Keratinocyte (primary cell): ENCODE results near the gene PUM1. TPM values are rescaled to one million over a fixed set of nuclear protein-coding genes. Genes with fewer than 3 reads are reported as not detected.
A peak's percentile ranks its signal among the peaks of the same experiment; 100 is the strongest.

Experiments used
- DNase-seq: peaks from one replicate; pipeline ENCODE4 v3.0.0-alpha.2; 2011; ENCODE audit warnings: low read depth, missing footprints, low spot score
- FAIRE-seq: peaks from 2 replicates; lab custom pipeline; 2011; peaks lifted over from hg19 to GRCh38; lab: Jason Lieb, UNC
- H2AFZ ChIP-seq: 2 replicates; pipeline ENCODE4 v1.6.0; 2012; ENCODE audit warnings: low read length, control low read depth, inconsistent platforms; ENCODE audit not compliant: control insufficient read depth
- H3K27ac ChIP-seq: 2 replicates; pipeline ENCODE4 v1.5.1; 2011; ENCODE audit warnings: low read length; ENCODE audit not compliant: control insufficient read depth, insufficient read depth
- H3K27me3 ChIP-seq: 3 replicates; pipeline ENCODE4 v1.6.0; 2011; ENCODE audit warnings: low read length; ENCODE audit not compliant: control insufficient read depth, insufficient read depth; ENCODE audit errors: extremely low read depth
- H3K36me3 ChIP-seq, 2 experiments: 2 replicates in 1 of 2; 3 replicates in 1 of 2; pipeline ENCODE4 v1.5.1; 2011; ENCODE audit warnings: low read length in 2 of 2, mild to moderate bottlenecking in 1 of 2; ENCODE audit not compliant: control insufficient read depth in 2 of 2, insufficient read depth in 2 of 2; ENCODE audit errors: extremely low read depth in 1 of 2
- H3K4me1 ChIP-seq: 3 replicates; pipeline ENCODE4 v1.5.1; 2011; ENCODE audit warnings: low read length; ENCODE audit not compliant: control insufficient read depth, insufficient read depth; ENCODE audit errors: extremely low read depth
- H3K4me2 ChIP-seq: 3 replicates; pipeline ENCODE4 v1.6.0; 2011; ENCODE audit warnings: low read depth, low read length; ENCODE audit not compliant: control insufficient read depth, insufficient read depth; ENCODE audit errors: extremely low read depth
- H3K4me3 ChIP-seq, 3 experiments: fragments of 200-600 bp in 1 of 3; sonication (generic) in 1 of 3; 2 replicates in 2 of 3; 3 replicates in 1 of 3; pipeline ENCODE4 v1.5.1; 2011 to 2016; ENCODE audit warnings: low read length in 3 of 3, mild to moderate bottlenecking in 3 of 3, control low read depth in 2 of 3, inconsistent platforms in 1 of 3, low read depth in 1 of 3, mixed read lengths in 1 of 3, mixed run types in 1 of 3, moderate library complexity in 1 of 3; ENCODE audit not compliant: control insufficient read depth in 2 of 3, insufficient read depth in 2 of 3; ENCODE audit errors: extremely low read depth in 1 of 3
- H3K79me2 ChIP-seq: 2 replicates; pipeline ENCODE4 v1.6.0; 2012; ENCODE audit warnings: low read length; ENCODE audit not compliant: control insufficient read depth, insufficient read depth
- H3K9ac ChIP-seq: 3 replicates; pipeline ENCODE4 v1.6.0; 2011; ENCODE audit warnings: low read length; ENCODE audit not compliant: control insufficient read depth, insufficient read depth; ENCODE audit errors: extremely low read depth
- H3K9me1 ChIP-seq: 3 replicates; pipeline ENCODE4 v1.6.0; 2011; ENCODE audit warnings: low read length; ENCODE audit not compliant: control insufficient read depth, insufficient read depth; ENCODE audit errors: extremely low read depth
- H3K9me3 ChIP-seq: 2 replicates; pipeline ENCODE4 v1.5.1; 2012; ENCODE audit warnings: low read depth, low read length; ENCODE audit not compliant: control insufficient read depth
- H4K20me1 ChIP-seq: 3 replicates; pipeline ENCODE4 v1.6.0; 2011; ENCODE audit warnings: low read length; ENCODE audit not compliant: control insufficient read depth, insufficient read depth; ENCODE audit errors: extremely low read depth
- CTCF ChIP-seq, 3 experiments: IDR thresholded peaks in 1 of 3; conservative IDR thresholded peaks in 1 of 3; optimal IDR thresholded peaks in 1 of 3; 2 replicates in 2 of 3; 3 replicates in 1 of 3; pipeline versions ENCODE3 to v1.5.1; 2011; ENCODE audit warnings: low read length in 3 of 3, mild to moderate bottlenecking in 3 of 3, moderate library complexity in 2 of 3, control low read depth in 1 of 3, inconsistent platforms in 1 of 3; ENCODE audit not compliant: insufficient read depth in 2 of 3; ENCODE audit errors: extremely low read depth in 1 of 3
- EZH2 ChIP-seq: IDR thresholded peaks from one replicate; pipeline ENCODE4 v1.6.1; 2012; ENCODE audit warnings: inconsistent platforms, mild to moderate bottlenecking, low read length, moderate library complexity
- dilution Hi-C: fragments of 300-500 bp; cut with MboI; formaldehyde crosslinking; loops from one replicate; pipeline ENCODE4 v1.7.0; 2020; ENCODE audit warnings: low sequenced_read_pairs; ENCODE audit not compliant: extremely low pct_ligation_motif_present
- polyA plus RNA-seq, 5 experiments: library from polyadenylated mRNA; depleted of rRNA in 3 of 5; stranded (reverse) in 3 of 5; stranded (forward) in 1 of 5; unstranded in 1 of 5; fragments of >200 nt; gene quantifications; 1 replicate in 1 of 5; 2 replicates in 3 of 5; 3 replicates in 1 of 5; pipeline versions ENCODE4 v1.2.1 to v1.2.3, GENCODE V29; 2011 to 2012; ENCODE audit warnings: missing spikeins in 2 of 5, low read depth in 1 of 5, low replicate concordance in 1 of 5

The PUM1 gene
- polyA plus RNA-seq, 1 donor (not counting 4 experiments of a cell fraction or from before 2014, with no cell fraction given): 68.6 TPM

GRCh38 chr1:31010086-31010989 lies 55.2 kb downstream of the PUM1 start:
- FAIRE-seq: peak; percentile 78
- H3K36me3 ChIP-seq: peaks cover 1 to 9% of the 10 kb centered on the region in 2 experiments
- H2AFZ ChIP-seq: no peak overlapping the region
- peak overlapping the region; percentile 25 for H3K4me2 ChIP-seq
- H3K9me3 ChIP-seq: no peaks in the 10 kb centered on the region
- dilution Hi-C loops: no loop called here
- H3K4me1 ChIP-seq: peaks cover 80% of the 10 kb centered on the region
- H3K9me1 ChIP-seq: peaks cover 14% of the 10 kb centered on the region
- no peak overlapping the region for H3K4me3 ChIP-seq
- H3K79me2 ChIP-seq: peaks cover 91% of the 10 kb centered on the region
- TF ChIP-seq CTCF (optimal IDR thresholded peaks at IDR 0.05 in 1 of 3, IDR thresholded peaks at IDR 0.05 in 1 of 3, conservative IDR thresholded peaks at IDR 0.05 in 1 of 3; ENCODE audit: extremely low read depth in 1 of 3, insufficient read depth in 2 of 3, low read length in 3 of 3) (no peak), EZH2 (no peak)
- no peak for DNase-seq
- H3K27me3 ChIP-seq: no peaks in the 10 kb centered on the region
- H4K20me1 ChIP-seq: peaks cover 50% of the 10 kb centered on the region
- peak overlapping the region; percentile 73 for H3K27ac ChIP-seq
- no peak overlapping the region for H3K9ac ChIP-seq

GRCh38 chr1:31007462-31007991 lies 58.0 kb downstream of the PUM1 start:
- Histone ChIP-seq H3K79me2 (peaks cover 91% of the 10 kb centered on the region), H2AFZ (no peak overlapping the region), H3K4me2 (peak overlapping the region; percentile 83), H3K9ac (peak overlapping the region; percentile 52), H3K9me1 (peaks cover 7% of the 10 kb centered on the region), H3K4me3 (peak overlapping the region in 2 of 3 experiments; percentile 31), H3K4me1 (peaks cover 74% of the 10 kb centered on the region), H4K20me1 (peaks cover 32% of the 10 kb centered on the region), H3K9me3 (no peaks in the 10 kb centered on the region), H3K27me3 (no peaks in the 10 kb centered on the region), H3K27ac (peak overlapping the region; percentile 64), H3K36me3 (peaks cover 5 to 17% of the 10 kb centered on the region in 2 experiments)
- FAIRE-seq: peak; percentile 55
- DNase-seq: peak; percentile 63
- dilution Hi-C loops: no loop called here
- TF ChIP-seq EZH2 (no peak), CTCF (optimal IDR thresholded peaks at IDR 0.05 in 1 of 3, IDR thresholded peaks at IDR 0.05 in 1 of 3, conservative IDR thresholded peaks at IDR 0.05 in 1 of 3; ENCODE audit: extremely low read depth in 1 of 3, insufficient read depth in 2 of 3, low read length in 3 of 3) (no peak)
